Mucosa of descending colon (tissue), 3 donors: ENCODE results near the gene CRYGS. TPM values are rescaled to one million over a fixed set of nuclear protein-coding genes. Genes with fewer than 3 reads are reported as not detected.

ENCODE experiments used
- ATAC-seq: fragments of 200-7000 bp; cut with Tn5 transposase; one replicate; pipeline ENCODE4 v1.9.1; 2020; ENCODE audit warnings: mild to moderate bottlenecking, moderate library complexity
- DNase-seq, 3 donors: peaks; one replicate each; pipeline ENCODE4 v3.0.0-alpha.2; 2020
- H3K36me3 ChIP-seq: fragments of 200-600 bp; one replicate; pipeline ENCODE4 v1.8.0; 2021; ENCODE audit warnings: low read depth, mild to moderate bottlenecking
- H3K4me1 ChIP-seq: fragments of 200-600 bp; one replicate; pipeline ENCODE4 v1.8.0; 2021; ENCODE audit warnings: low read depth, mild to moderate bottlenecking
- H3K4me3 ChIP-seq: fragments of 200-600 bp; one replicate; pipeline ENCODE4 v1.8.0; 2021; ENCODE audit warnings: mild to moderate bottlenecking
- H3K9me3 ChIP-seq: fragments of 200-600 bp; one replicate; pipeline ENCODE4 v1.8.0; 2021; ENCODE audit warnings: mild to moderate bottlenecking
- intact Hi-C, 2 donors: fragments of 100-400 bp; cut with DNase I in 1 of 2; cut with micrococcal nuclease in 1 of 2; formaldehyde crosslinking; loops; one replicate each; pipeline versions ENCODE4 v1.11.0 to v1.11.1; 2022; cut with DNase I, micrococcal nuclease
- total RNA-seq, 3 donors: library from RNA; stranded (reverse); fragmentation: NEBNext Ultra II Directional in 2 of 3; extraction: Animal tissue kit (Norgen Biotek cat#: 25700) in 2 of 3; gene quantifications; one replicate each; pipeline versions ENCODE4 v1.2.1 to v1.2.4, GENCODE V29; 2021 to 2023
- TF ChIP-seq, protein P1 (sequence below): fragments of 200-600 bp; IDR thresholded peaks from one replicate; pipeline ENCODE4 v1.8.0; 2022; ENCODE audit warnings: antibody characterized with exemption, mild to moderate bottlenecking
- donor health status: DM: no; HTN: no; CAD: no; lungs with moderate emphysema.
- donor health status: DM: no; HTN: no; CAD: no.
- donor health status: DM: no; HTN: yes; CAD: no.

The CRYGS gene
- total RNA-seq, 3 donors from 2014 or later, result 3.2 to 3.9 (median 3.8) TPM

DNA sequence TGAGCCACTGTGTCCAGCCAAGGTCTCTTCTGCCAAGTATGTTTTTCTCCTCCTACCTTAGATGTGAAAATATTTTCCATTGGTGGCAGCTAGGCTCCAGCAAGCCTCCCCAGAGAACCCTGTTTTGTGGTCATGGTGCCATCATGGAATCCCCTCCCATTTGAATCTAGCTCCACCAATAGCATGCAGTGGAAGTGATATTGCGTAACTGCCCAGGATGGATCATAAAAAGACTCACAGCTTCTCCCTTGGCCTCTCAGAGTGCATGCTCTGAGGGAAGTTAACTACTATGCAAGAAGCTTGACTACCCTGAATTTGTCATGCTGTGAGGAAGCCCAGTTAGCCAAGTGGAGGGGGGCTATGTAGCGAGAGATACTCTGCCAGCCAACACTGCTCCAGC lies 27.5 kb downstream of the CRYGS start:
- H3K4me3 ChIP-seq, result no peak overlapping the region
- DNase-seq, result no peak
- no peaks in the 10 kb centered on the region for H3K36me3 ChIP-seq
- intact Hi-C loops, result no loop called here
- ATAC-seq, result no peak
- H3K4me1 ChIP-seq, result no peaks in the 10 kb centered on the region
- no peaks in the 10 kb centered on the region for H3K9me3 ChIP-seq
- TF ChIP-seq, protein P1, sequence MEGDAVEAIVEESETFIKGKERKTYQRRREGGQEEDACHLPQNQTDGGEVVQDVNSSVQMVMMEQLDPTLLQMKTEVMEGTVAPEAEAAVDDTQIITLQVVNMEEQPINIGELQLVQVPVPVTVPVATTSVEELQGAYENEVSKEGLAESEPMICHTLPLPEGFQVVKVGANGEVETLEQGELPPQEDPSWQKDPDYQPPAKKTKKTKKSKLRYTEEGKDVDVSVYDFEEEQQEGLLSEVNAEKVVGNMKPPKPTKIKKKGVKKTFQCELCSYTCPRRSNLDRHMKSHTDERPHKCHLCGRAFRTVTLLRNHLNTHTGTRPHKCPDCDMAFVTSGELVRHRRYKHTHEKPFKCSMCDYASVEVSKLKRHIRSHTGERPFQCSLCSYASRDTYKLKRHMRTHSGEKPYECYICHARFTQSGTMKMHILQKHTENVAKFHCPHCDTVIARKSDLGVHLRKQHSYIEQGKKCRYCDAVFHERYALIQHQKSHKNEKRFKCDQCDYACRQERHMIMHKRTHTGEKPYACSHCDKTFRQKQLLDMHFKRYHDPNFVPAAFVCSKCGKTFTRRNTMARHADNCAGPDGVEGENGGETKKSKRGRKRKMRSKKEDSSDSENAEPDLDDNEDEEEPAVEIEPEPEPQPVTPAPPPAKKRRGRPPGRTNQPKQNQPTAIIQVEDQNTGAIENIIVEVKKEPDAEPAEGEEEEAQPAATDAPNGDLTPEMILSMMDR, result no peak

DNA sequence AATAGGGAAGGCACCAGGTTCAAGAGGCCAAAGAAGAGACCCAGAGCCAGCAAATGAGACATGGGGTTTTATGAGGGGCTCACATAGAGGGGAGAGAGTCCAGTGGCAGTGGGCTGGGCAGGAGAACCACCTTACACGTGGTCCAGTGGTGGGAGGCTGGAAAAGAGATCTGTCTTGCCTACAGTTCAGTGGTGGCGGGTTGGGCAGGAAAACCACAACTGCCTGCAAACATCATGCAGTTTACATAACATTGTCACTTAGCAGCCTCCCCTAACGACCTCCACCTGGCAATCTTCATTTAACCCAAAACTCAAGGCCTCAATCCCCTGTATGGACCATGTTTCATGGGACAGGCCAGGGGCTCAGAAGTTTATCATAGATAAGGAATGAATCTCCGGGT lies 29.1 kb downstream of the CRYGS start:
- H3K36me3 ChIP-seq, result no peaks in the 10 kb centered on the region
- H3K4me3 ChIP-seq, result no peak overlapping the region
- ATAC-seq (peak; percentile 38), DNase-seq (no peak)
- H3K9me3 ChIP-seq, result no peaks in the 10 kb centered on the region
- H3K4me1 ChIP-seq, result no peaks in the 10 kb centered on the region
- TF ChIP-seq, protein P1, result no peak
- intact Hi-C loops, result no loop called here

DNA sequence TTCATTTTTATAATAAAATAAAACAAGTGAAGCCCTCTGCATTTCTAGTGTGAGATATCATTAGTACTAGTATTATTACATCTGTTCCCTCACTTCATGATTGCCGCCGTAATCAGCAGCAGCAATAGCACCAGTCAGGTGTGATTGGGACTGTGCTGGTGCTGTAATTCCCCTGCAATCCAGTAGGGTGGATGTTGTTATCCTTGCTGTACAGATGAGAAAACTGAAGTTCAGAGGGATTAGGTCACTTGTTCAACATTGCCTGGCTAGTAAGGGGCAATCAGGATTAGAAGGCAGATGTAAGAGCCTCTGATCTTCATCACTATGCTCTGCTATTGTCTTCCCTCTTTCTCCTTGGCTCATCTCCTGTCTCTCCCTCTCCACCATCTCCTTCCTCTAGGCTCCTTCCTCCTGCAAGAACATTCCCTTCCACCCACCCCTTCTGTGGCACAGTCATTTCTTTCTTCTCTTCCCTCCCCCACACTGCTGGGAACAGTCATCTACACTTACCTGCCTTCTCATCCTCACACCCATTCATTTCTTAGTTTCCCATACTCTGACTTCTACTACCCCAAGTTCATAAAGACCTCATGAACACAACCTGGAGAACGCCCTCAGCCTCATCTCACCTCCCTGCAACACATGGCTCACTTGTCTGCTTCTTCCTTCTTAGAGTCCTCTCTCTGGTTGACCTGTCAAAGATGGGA lies 29.7 kb downstream of the CRYGS start:
- H3K4me3 ChIP-seq, result no peak overlapping the region
- H3K9me3 ChIP-seq, result no peaks in the 10 kb centered on the region
- H3K4me1 ChIP-seq, result no peaks in the 10 kb centered on the region
- TF ChIP-seq, protein P1, result peak; percentile 26
- no peaks in the 10 kb centered on the region for H3K36me3 ChIP-seq
- ATAC-seq (peak; percentile 47), DNase-seq (peak in 1 of 3 donors; percentile 20)
- intact Hi-C loops, result no loop called here

DNA sequence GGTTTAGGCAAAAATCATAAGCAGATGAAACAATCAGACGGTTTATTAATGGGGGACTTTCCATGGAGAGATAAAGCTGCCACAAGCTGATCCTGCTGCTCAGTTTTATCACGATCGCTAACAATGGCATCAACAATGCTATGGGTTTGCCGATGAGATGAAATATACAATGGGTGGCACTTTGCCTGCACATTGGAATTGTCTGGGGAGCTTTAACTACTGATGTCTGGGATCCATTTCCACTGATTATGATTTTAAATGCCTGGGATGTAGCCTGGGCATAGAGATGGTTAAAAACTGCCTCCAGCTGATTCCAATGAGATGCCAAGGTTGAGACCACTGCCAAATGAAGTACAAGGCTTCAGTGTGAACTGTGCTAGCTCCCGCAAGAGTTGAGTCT lies 30.8 kb downstream of the CRYGS start:
- H3K9me3 ChIP-seq, result no peaks in the 10 kb centered on the region
- H3K4me3 ChIP-seq, result no peak overlapping the region
- DNase-seq (no peak), ATAC-seq (no peak)
- intact Hi-C loops, result no loop called here
- TF ChIP-seq, protein P1, result no peak
- H3K4me1 ChIP-seq, result no peaks in the 10 kb centered on the region
- no peaks in the 10 kb centered on the region for H3K36me3 ChIP-seq

DNA sequence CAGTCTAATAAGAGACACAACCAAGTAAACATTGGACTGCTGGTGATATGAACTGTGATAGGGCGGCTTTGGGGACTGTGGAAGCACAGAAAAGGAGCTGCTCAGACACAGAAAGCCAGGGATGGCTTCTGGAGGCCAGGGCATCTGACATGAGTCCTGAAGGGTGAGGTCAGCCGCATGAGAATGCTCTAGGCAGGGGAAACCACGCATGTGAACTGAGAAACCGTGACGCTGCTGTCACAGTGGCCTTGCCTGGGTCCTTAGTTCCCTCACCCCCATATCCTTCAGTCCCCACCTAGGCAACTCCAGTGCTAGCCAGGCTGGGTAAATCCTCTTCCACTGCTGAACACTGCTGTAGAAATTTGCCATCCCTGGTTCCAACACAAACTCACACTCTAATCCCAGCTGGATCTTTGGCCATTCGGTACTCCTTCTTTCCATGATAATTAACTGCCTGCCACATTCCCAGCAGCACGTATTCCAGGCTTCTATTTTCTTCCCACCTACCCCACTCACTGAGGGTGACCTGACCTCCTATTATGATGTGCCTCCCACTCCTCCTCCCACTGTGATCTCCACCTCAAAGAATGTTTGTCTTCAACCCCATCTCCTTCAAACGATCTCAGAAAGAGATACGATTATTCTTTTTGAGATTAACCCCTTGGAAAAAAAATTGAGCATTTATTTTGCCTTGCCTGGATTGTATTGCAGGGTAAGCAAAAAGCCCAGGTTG lies 31.4 kb downstream of the CRYGS start:
- intact Hi-C loops, result no loop called here

More for the DNA sequence above, 31.4 kb downstream of the CRYGS start:
- no peak for DNase-seq
- Histone ChIP-seq H3K9me3 (no peaks in the 10 kb centered on the region), H3K36me3 (no peaks in the 10 kb centered on the region), H3K4me3 (no peak overlapping the region), H3K4me1 (no peaks in the 10 kb centered on the region)
- TF ChIP-seq, protein P1, result no peak
- ATAC-seq, result no peak
